A673 (cell line): ENCODE results near the gene STYXL1.

Source experiments
- EZH2 ChIP-seq: fragments of 200-600 bp; sonication (generic); IDR thresholded peaks from 2 replicates; pipeline ENCODE4 v1.6.1; 2017; ENCODE audit warnings: borderline replicate concordance, low read depth, mild to moderate bottlenecking, mixed read lengths, antibody characterized with exemption, low read length; ENCODE audit not compliant: poor library complexity, severe bottlenecking
- TF ChIP-seq, protein P1 (sequence below): fragments of 300-800, 200-600 bp; sonication (generic); conservative IDR thresholded peaks from 2 replicates; pipeline ENCODE4 v1.5.1; 2017; ENCODE audit warnings: low read depth, mild to moderate bottlenecking, antibody characterized with exemption, low read length, moderate library complexity, mixed read lengths

DNA sequence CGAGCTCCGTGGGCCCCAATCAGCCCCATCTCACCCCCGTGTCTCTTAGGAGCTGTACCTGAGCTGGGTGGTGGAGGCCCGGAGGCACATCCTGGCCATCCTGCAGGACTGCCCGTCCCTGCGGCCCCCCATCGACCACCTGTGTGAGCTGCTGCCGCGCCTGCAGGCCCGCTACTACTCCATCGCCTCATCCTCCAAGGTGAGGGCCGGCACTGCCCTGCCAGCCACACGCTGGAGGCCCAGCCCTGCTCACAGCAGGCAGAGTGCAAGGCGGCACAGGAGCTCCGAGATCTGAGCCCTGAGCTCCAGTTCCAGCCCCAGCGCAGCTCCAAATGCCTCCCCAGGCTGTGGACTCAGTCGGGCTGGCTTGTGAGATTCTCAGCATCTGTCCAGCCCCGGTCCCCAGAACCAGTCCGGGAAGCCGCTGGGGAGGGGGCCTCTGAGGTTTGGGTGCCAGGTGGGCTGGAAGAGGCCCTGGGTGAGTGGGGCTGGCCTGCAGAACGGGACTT is 62.7 kb downstream of the STYXL1 start:
- TF ChIP-seq EZH2: no peak
- TF ChIP-seq, protein P1, sequence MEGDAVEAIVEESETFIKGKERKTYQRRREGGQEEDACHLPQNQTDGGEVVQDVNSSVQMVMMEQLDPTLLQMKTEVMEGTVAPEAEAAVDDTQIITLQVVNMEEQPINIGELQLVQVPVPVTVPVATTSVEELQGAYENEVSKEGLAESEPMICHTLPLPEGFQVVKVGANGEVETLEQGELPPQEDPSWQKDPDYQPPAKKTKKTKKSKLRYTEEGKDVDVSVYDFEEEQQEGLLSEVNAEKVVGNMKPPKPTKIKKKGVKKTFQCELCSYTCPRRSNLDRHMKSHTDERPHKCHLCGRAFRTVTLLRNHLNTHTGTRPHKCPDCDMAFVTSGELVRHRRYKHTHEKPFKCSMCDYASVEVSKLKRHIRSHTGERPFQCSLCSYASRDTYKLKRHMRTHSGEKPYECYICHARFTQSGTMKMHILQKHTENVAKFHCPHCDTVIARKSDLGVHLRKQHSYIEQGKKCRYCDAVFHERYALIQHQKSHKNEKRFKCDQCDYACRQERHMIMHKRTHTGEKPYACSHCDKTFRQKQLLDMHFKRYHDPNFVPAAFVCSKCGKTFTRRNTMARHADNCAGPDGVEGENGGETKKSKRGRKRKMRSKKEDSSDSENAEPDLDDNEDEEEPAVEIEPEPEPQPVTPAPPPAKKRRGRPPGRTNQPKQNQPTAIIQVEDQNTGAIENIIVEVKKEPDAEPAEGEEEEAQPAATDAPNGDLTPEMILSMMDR: no peak
